Erythroblast (primary cell): ENCODE results near the gene TMEM115.

Experiments
- GATA1 ChIP-seq: IDR thresholded peaks from 2 replicates; pipeline ENCODE4 v1.6.1; 2011; ENCODE audit warnings: low read depth, mild to moderate bottlenecking, control low read depth, low read length, moderate library complexity
- POLR2A ChIP-seq: IDR thresholded peaks from 2 replicates; pipeline ENCODE4 v1.6.1; 2011; ENCODE audit warnings: mild to moderate bottlenecking, low read length

- TF ChIP-seq POLR2A (no peak), GATA1 (no peak)
These were observed 19.4 kb upstream of the TMEM115 start for GRCh38 chr3:50378757-50379156.
